ENCODE results near the gene BAHCC1. TPM values are rescaled to one million over a fixed set of nuclear protein-coding genes. Genes with fewer than 3 reads are reported as not detected.

BAHCC1 gene
- total and polyA plus RNA-seq, 12 donors, result 4.8 to 13.1 (median 9.2) TPM

- peaks cover 39 to 63% (median 51%) of the 10 kb centered on the region in 9 donors for H3K4me1 ChIP-seq
- ATAC-seq (peak in 2 of 8 donors; percentile 0 to 6), DNase-seq (no peak)
- no peak for TF ChIP-seq CTCF (IDR thresholded peaks at IDR 0.05)
- H3K27me3 ChIP-seq, result peaks cover 0 to 38% (median 0%) of the 10 kb centered on the region in 7 donors
- intact Hi-C loops (cut with DNase I), result loop anchor here in 3 of 10 donors (5.0 to 10.0 kb wide), 3 partner anchors 39 to 46 kb away; no protein-coding TSS in a partner anchor
- H3K4me3 ChIP-seq, result no peak overlapping the region
- H3K9me3 ChIP-seq, result no peaks in the 10 kb centered on the region
- 72 to 75% methylated on average over 11 of the region's 11 CpGs for WGBS, 2 donors
- H3K27ac ChIP-seq, result peak overlapping the region in 1 of 10 donors; percentile 31
- H3K36me3 ChIP-seq, result no peaks in the 10 kb centered on the region
These were observed 33.3 kb downstream of the BAHCC1 start for GRCh38 chr17:81428516-81428915.

GRCh38 chr17:81428948-81429774 lies 33.9 kb downstream of the BAHCC1 start:
- 28 to 29% methylated on average over 38 to 41 of the region's 41 CpGs for WGBS, 2 donors
- H3K27me3 ChIP-seq, result peaks cover 0 to 38% (median 0%) of the 10 kb centered on the region in 7 donors
- no peak for TF ChIP-seq CTCF (IDR thresholded peaks at IDR 0.05)
- DNase-seq (peak; percentile 78 to 87), ATAC-seq (peak; percentile 71 to 82 (median 80))
- no peaks in the 10 kb centered on the region for H3K36me3 ChIP-seq
- peaks cover 38 to 63% (median 51%) of the 10 kb centered on the region in 9 donors for H3K4me1 ChIP-seq
- intact Hi-C loops (cut with DNase I), result loop anchor here in 3 of 10 donors (5.0 to 10.0 kb wide), 3 partner anchors 38 to 46 kb away; no protein-coding TSS in a partner anchor
- peak overlapping the region in 6 of 10 donors; percentile 1 to 26 (median 20) for H3K4me3 ChIP-seq
- no peaks in the 10 kb centered on the region for H3K9me3 ChIP-seq
- H3K27ac ChIP-seq, result peak overlapping the region in 5 of 10 donors; percentile 16 to 44 (median 36)

- Histone ChIP-seq H3K4me3 (peak overlapping the region in 6 of 10 donors; percentile 1 to 26 (median 20)), H3K4me1 (peaks cover 36 to 70% (median 58%) of the 10 kb centered on the region in 9 donors), H3K27me3 (peaks cover 0 to 38% (median 0%) of the 10 kb centered on the region in 7 donors), H3K9me3 (no peaks in the 10 kb centered on the region), H3K27ac (peak overlapping the region in 3 of 10 donors; percentile 36 to 39 (median 36)), H3K36me3 (no peaks in the 10 kb centered on the region)
- intact Hi-C loops (cut with DNase I), result loop anchor here in 5 of 10 donors (5.0 to 10.0 kb wide), 3 partner anchors 37 to 45 kb away; no protein-coding TSS in a partner anchor
- peak; percentile 13 to 42 (median 24) for ATAC-seq
- TF ChIP-seq CTCF (IDR thresholded peaks at IDR 0.05), result peak in 8 of 9 donors; percentile 9 to 50 (median 34)
- DNase-seq, result peak in 1 of 2 donors; percentile 60
- 22 to 41% methylated on average over 30 of the region's 30 CpGs for WGBS, 2 donors
These were observed 34.7 kb downstream of the BAHCC1 start for GRCh38 chr17:81429821-81430551.

Measured in heart right ventricle (tissue), 16 donors.